ENCODE measurements around the gene PIK3C2B.

DNA sequence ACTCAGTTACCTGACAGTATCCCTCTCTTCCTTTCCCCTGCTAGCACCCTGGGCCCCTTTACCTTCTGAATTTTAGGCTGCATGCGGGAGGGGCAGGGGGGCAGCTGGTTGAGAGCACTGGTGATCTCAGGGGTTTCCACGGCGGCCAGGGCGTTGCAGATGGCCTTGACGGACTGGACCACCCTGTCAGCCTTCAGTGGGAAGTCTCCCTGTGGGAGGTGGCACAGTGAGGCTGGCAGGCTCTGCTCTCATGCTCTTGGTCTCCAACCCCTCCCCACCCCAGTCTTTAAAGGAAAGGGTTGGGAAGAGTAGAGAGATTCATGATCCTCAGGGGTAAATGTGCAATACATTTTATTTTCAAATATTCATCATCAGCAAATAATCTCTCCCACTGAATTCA, 36.9 kb downstream of the PIK3C2B start:
- TF ChIP-seq, protein P1, sequence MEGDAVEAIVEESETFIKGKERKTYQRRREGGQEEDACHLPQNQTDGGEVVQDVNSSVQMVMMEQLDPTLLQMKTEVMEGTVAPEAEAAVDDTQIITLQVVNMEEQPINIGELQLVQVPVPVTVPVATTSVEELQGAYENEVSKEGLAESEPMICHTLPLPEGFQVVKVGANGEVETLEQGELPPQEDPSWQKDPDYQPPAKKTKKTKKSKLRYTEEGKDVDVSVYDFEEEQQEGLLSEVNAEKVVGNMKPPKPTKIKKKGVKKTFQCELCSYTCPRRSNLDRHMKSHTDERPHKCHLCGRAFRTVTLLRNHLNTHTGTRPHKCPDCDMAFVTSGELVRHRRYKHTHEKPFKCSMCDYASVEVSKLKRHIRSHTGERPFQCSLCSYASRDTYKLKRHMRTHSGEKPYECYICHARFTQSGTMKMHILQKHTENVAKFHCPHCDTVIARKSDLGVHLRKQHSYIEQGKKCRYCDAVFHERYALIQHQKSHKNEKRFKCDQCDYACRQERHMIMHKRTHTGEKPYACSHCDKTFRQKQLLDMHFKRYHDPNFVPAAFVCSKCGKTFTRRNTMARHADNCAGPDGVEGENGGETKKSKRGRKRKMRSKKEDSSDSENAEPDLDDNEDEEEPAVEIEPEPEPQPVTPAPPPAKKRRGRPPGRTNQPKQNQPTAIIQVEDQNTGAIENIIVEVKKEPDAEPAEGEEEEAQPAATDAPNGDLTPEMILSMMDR (IDR thresholded peaks at IDR 0.05) = no peak
- TF ChIP-seq POLR2AphosphoS5 (IDR thresholded peaks at IDR 0.05) = no peak
- no peak for TF ChIP-seq POLR2A (IDR thresholded peaks at IDR 0.05)

All from prostate gland (tissue), 2 donors.